ENCODE results near the gene CHST15.

The CHST15 gene

DNA sequence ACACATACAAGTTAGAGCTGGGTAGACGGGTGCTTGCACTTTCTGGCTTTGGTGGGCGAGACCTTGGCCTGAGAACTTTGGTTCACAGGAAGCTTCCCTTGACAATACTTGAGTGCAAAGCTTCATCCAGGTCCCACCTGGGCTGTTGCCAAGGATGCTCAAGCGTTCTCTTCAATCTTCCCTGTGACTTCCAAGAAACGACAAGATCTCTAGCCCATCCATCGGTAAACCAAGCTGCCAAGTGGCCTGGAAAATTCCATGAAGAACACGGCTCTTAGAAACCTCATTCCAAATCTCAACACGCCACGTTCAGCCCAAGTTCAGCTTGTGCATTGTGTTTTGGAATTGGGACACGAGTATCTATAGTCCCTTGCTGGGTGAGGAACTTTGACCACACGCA is 84.7 kb downstream of the CHST15 start:
- H3K4me1 ChIP-seq = no peaks in the 10 kb centered on the region
- H3K4me3 ChIP-seq = no peak overlapping the region
- H3K9me3 ChIP-seq = no peaks in the 10 kb centered on the region
- H3K36me3 ChIP-seq (replicated peaks) = no peaks in the 10 kb centered on the region
- in situ Hi-C loops (cut with MboI; ENCODE audit: low sequenced_read_pairs) = no loop called here
- no peak for DNase-seq (ENCODE audit: low spot score in 2 of 2)
- no peaks in the 10 kb centered on the region for H3K27me3 ChIP-seq (ENCODE audit: low read depth)

DNA sequence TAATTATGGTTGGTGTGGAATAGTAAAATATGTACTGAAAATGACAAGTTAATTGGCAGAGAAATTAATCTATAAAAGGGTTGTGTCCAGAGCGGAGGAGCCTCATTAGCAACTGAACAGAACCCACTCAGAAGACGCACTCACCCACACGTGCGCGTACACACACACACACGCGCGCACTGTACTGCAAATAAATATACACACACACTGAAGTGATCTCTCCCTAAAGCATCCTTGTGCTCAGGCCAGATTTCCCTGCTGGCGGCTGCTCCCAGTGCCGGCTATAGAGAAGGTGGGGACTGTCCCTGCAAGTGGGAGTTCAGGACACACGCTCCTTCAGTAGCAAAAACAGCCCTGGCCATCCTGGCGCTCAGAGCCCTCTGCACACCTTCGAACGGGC is 85.2 kb downstream of the CHST15 start:
- no peaks in the 10 kb centered on the region for H3K36me3 ChIP-seq (replicated peaks)
- no peaks in the 10 kb centered on the region for H3K27me3 ChIP-seq (ENCODE audit: low read depth)
- in situ Hi-C loops (cut with MboI; ENCODE audit: low sequenced_read_pairs) = no loop called here
- H3K9me3 ChIP-seq = no peaks in the 10 kb centered on the region
- no peak overlapping the region for H3K4me3 ChIP-seq
- H3K4me1 ChIP-seq = no peaks in the 10 kb centered on the region
- DNase-seq (ENCODE audit: low spot score in 2 of 2) = no peak

DNA sequence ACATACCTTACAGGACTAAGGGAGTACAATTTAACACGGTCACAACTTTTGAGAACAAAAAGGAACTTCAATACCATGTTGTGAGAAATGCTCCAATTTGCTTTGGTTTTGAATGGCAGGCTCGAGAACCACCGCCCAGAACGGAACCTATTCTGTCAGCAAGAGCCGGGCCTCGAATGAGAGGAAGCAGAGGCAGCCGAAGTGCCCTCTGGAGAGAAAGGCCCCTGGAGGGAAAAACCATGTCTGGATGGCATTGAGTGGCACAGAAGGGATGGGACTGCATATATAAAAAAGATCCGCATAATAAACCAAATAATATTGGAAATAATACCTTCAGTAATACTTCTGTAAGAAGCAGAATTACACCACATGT is 85.6 kb downstream of the CHST15 start:
- Histone ChIP-seq H3K36me3 (replicated peaks) (no peaks in the 10 kb centered on the region), H3K9me3 (no peaks in the 10 kb centered on the region), H3K4me1 (no peaks in the 10 kb centered on the region), H3K27me3 (ENCODE audit: low read depth) (no peaks in the 10 kb centered on the region), H3K4me3 (no peak overlapping the region)
- in situ Hi-C loops (cut with MboI; ENCODE audit: low sequenced_read_pairs) = no loop called here
- no peak for DNase-seq (ENCODE audit: low spot score in 2 of 2)

DNA sequence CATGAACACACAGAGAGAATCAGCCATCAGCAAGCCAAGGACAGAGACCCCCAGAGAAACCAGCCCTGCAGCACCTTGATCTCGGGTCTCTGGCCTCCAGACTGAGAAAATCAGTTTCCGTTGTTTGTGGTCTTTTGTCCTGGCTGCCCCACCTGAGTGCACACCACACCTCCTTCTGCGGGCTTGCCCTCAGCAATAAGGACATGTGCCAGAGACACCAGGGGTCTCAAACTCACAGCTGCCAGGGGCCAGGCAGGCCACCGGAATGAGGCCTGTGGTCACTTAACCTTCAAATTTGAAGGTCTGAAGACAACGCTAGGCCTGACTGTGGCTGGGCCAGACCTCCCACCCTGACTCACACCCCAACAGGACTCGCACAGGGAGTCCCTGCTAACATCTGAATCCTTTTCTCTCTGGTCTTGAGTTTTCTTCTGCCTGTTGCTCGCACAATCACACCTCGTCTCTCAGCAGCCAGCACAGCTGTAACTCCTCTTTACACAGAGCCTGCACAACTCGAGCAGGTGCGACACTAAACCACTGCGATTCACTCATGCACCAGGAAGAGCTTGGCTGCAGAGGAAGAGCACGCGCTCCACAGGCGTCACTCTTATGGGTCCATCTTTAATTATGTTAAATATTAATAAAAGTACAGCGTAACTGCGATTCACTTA is 86.2 kb downstream of the CHST15 start:
- no peak for DNase-seq (ENCODE audit: low spot score in 2 of 2)
- Histone ChIP-seq H3K4me1 (no peaks in the 10 kb centered on the region), H3K27me3 (ENCODE audit: low read depth) (no peaks in the 10 kb centered on the region), H3K4me3 (no peak overlapping the region), H3K36me3 (replicated peaks) (no peaks in the 10 kb centered on the region), H3K9me3 (no peaks in the 10 kb centered on the region)
- in situ Hi-C loops (cut with MboI; ENCODE audit: low sequenced_read_pairs) = no loop called here

DNA sequence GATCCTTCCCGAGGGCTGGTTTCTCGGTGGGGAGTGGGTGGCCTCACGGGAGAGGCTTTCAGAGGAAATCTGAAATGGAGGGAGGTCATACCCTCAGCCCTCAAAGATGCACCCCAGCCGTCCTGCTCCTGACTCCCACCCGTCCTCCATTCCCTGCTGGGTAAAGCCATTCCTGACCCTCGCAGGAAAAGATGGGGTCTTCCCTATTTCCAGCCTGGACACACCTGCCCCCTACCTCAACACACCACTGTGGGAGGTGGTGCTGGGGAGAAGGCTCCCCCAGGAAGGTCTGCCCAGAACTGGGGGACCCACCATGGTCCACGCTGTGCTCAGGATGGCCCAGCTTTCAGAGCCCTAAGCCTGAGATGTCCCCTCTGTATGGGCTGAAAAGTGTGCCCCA is 86.9 kb downstream of the CHST15 start:
- in situ Hi-C loops (cut with MboI; ENCODE audit: low sequenced_read_pairs) = no loop called here
- Histone ChIP-seq H3K4me1 (no peaks in the 10 kb centered on the region), H3K27me3 (ENCODE audit: low read depth) (no peaks in the 10 kb centered on the region), H3K36me3 (replicated peaks) (no peaks in the 10 kb centered on the region), H3K4me3 (no peak overlapping the region), H3K9me3 (no peaks in the 10 kb centered on the region)
- DNase-seq (ENCODE audit: low spot score in 2 of 2) = no peak

DNA sequence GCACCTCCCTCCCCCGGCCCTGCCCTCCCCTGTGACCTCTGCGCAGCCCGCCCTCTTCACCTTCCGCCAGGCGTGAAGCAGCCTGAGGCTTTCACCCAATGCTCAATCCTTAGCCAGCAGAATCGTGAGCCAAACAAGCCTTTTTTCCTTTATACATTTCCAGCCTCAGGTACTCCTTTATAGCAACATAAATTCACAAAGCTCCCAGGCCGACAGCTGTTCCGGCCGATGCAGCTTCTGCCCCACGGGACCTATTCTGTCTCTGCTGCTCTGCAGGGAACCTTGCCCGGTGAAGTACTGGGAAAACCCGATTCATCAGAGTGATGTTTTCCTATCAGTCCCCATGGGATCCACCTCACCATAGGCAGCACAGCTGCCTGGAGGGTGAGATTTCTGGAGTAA is 87.4 kb downstream of the CHST15 start:
- no peaks in the 10 kb centered on the region for H3K9me3 ChIP-seq
- no peak overlapping the region for H3K4me3 ChIP-seq
- no peaks in the 10 kb centered on the region for H3K36me3 ChIP-seq (replicated peaks)
- DNase-seq (ENCODE audit: low spot score in 2 of 2) = no peak
- in situ Hi-C loops (cut with MboI; ENCODE audit: low sequenced_read_pairs) = no loop called here
- no peaks in the 10 kb centered on the region for H3K27me3 ChIP-seq (ENCODE audit: low read depth)
- no peaks in the 10 kb centered on the region for H3K4me1 ChIP-seq

DNA sequence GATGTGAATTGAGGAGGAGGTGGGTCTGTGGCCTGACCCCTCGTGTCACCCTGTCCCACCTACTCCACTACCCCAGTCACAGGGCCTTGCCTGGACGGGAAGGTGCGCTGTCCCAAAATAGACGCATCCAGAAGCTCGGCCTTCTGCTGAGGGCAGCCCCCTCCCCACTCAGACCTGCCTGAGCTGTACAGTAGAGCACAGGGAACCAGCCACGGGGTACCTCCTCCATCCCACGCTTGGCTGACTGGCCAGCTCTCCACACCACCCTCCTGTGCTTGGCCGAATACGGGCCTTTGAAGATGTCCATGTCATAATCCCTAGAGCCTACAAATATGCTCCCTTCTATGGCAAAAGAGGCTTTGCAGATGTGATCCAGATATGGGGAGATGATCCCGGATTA is 88.3 kb downstream of the CHST15 start:
- Histone ChIP-seq H3K36me3 (replicated peaks) (no peaks in the 10 kb centered on the region), H3K4me3 (no peak overlapping the region), H3K4me1 (no peaks in the 10 kb centered on the region), H3K27me3 (ENCODE audit: low read depth) (no peaks in the 10 kb centered on the region), H3K9me3 (no peaks in the 10 kb centered on the region)
- in situ Hi-C loops (cut with MboI; ENCODE audit: low sequenced_read_pairs) = no loop called here
- no peak for DNase-seq (ENCODE audit: low spot score in 2 of 2)

DNA sequence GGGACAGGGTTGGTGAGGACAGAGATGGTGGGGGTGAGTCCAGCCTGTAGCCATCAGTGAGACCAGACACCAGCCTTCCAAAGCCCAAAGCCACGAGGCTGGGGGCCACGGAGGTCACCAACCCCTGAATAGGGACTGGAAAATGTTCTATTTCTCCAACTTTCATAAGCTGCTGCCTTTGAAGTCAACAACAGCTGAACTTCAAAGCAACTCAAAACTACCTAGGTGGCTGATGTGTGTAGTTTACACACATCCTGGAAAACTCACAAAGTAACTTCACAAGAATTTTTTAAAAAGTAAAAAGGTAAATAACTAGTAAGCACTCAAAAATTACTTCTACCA is 88.8 kb downstream of the CHST15 start:
- no peaks in the 10 kb centered on the region for H3K27me3 ChIP-seq (ENCODE audit: low read depth)
- H3K4me1 ChIP-seq = no peaks in the 10 kb centered on the region
- H3K4me3 ChIP-seq = no peak overlapping the region
- no peak for DNase-seq (ENCODE audit: low spot score in 2 of 2)
- H3K9me3 ChIP-seq = no peaks in the 10 kb centered on the region
- H3K36me3 ChIP-seq (replicated peaks) = no peaks in the 10 kb centered on the region
- in situ Hi-C loops (cut with MboI; ENCODE audit: low sequenced_read_pairs) = no loop called here

DNA sequence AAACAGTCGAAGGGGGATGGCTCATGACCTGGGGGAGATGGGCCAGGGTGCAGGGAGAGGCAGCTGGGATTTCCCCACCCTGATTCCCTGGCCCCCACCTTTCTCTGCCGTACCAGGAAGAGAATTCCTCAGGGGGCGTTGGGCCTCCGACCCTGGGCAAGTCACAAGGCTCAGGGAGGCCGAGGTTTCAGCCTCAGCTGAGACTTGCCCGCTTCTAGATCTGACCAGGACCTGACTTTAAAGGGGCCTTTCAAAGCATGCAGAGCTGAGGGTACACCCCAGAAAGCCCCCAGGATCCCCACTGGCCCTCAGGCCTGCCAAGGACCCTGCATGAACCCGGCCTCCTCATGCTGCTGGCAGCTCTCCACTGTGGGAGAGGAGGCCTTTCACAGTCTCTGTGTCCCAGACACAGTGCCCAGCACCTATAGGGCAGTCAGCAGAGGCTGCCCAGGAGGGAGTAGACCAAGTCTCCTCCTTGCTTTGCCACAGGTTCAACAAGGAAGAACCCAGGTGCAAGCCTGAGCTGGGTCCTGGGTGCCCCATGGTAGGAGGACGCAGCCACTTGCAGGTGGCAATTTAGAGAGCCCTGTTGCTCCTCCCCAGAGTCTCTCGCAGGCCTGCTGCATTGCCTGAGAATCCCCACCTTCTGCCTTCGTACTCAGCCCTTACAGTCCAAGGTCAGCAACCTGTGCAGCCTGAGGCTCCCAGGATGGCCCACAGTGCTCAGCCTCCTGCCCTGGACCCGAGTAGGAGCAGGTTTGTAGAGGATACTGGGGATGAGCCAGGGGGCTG is 89.3 kb downstream of the CHST15 start:
- H3K4me1 ChIP-seq = no peaks in the 10 kb centered on the region
- no peak for DNase-seq (ENCODE audit: low spot score in 2 of 2)
- H3K36me3 ChIP-seq (replicated peaks) = no peaks in the 10 kb centered on the region
- H3K4me3 ChIP-seq = no peak overlapping the region
- in situ Hi-C loops (cut with MboI; ENCODE audit: low sequenced_read_pairs) = no loop called here
- no peaks in the 10 kb centered on the region for H3K9me3 ChIP-seq
- H3K27me3 ChIP-seq (ENCODE audit: low read depth) = no peaks in the 10 kb centered on the region

DNA sequence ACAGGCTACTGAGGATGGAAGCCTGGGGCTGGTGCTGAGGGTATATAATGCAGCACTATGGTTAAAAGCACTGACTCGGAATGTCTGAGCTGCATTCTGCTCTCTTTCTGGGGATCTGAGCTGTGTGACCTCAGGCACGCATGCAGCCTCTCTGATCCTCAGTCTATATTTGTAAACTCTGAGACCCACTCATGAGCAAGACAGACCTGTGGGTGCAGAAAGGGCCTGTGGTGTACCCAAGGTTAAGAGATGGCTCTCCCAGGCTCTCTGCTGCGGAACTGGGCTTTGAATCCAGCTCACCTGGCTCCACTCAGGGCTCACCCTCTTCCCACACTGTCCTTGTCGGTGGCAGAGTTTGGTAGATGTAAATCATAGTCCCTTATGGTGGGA is 89.9 kb downstream of the CHST15 start:
- in situ Hi-C loops (cut with MboI; ENCODE audit: low sequenced_read_pairs) = no loop called here
- no peak overlapping the region for H3K4me3 ChIP-seq
- H3K36me3 ChIP-seq (replicated peaks) = no peaks in the 10 kb centered on the region
- no peaks in the 10 kb centered on the region for H3K9me3 ChIP-seq
- DNase-seq (ENCODE audit: low spot score in 2 of 2) = no peak
- H3K27me3 ChIP-seq (ENCODE audit: low read depth) = no peaks in the 10 kb centered on the region
- H3K4me1 ChIP-seq = no peaks in the 10 kb centered on the region

DNA sequence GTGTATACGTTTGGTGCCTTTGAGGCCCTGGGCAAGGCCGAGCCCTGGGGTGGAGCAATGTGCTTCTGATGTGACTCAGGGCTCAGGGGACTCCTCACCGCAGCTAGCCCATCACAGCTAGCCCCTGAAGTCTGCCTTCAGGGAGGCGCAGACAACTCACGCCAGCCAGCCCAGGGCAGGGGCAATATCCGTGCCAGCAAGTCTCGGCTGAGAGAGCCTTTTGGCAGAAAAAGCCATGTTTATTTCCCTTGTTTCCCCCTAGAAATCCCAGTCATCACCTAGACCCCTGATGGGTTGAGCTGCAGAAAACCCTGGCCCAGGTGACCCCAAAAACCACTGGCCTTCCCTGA is 90.4 kb downstream of the CHST15 start:
- DNase-seq (ENCODE audit: low spot score in 2 of 2) = no peak
- Histone ChIP-seq H3K4me1 (no peaks in the 10 kb centered on the region), H3K36me3 (replicated peaks) (no peaks in the 10 kb centered on the region), H3K27me3 (ENCODE audit: low read depth) (no peaks in the 10 kb centered on the region), H3K4me3 (no peak overlapping the region), H3K9me3 (no peaks in the 10 kb centered on the region)
- in situ Hi-C loops (cut with MboI; ENCODE audit: low sequenced_read_pairs) = no loop called here

DNA sequence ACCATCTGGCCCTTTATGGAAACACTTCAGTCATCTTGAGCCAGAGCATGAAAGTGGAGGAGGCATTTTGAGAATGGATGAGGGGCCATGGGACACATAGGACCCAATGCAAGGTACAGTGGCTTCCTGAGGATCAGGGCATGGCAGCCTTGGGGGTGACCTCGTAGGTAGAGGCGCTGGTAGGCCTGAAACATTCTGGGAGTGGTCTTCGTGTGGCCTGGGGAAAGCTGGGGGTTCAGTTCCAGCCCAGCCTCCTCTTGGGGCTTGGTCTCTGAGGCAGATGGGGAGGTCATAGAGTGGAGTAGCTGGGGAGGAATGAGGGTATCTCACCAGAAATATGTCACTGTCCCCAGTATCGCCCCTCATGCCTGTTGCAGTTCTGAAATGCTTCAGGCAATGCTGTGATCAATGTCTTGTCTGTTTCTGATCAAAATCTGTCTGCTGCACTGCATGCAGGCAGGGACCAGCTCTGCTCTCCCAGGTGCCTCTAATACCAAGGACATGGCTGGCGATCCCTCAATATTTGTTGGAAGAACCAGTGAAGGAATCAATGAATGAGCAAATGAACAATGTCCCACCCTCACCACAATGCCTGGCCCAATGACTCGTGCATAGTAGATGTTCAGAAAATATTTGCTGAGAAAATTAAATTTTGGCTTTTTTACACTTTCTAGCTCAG is 90.9 kb downstream of the CHST15 start:
- no peak overlapping the region for H3K4me3 ChIP-seq
- no peak for DNase-seq (ENCODE audit: low spot score in 2 of 2)
- H3K9me3 ChIP-seq = no peaks in the 10 kb centered on the region
- in situ Hi-C loops (cut with MboI; ENCODE audit: low sequenced_read_pairs) = no loop called here
- H3K4me1 ChIP-seq = no peaks in the 10 kb centered on the region
- H3K27me3 ChIP-seq (ENCODE audit: low read depth) = no peaks in the 10 kb centered on the region
- no peaks in the 10 kb centered on the region for H3K36me3 ChIP-seq (replicated peaks)

DNA sequence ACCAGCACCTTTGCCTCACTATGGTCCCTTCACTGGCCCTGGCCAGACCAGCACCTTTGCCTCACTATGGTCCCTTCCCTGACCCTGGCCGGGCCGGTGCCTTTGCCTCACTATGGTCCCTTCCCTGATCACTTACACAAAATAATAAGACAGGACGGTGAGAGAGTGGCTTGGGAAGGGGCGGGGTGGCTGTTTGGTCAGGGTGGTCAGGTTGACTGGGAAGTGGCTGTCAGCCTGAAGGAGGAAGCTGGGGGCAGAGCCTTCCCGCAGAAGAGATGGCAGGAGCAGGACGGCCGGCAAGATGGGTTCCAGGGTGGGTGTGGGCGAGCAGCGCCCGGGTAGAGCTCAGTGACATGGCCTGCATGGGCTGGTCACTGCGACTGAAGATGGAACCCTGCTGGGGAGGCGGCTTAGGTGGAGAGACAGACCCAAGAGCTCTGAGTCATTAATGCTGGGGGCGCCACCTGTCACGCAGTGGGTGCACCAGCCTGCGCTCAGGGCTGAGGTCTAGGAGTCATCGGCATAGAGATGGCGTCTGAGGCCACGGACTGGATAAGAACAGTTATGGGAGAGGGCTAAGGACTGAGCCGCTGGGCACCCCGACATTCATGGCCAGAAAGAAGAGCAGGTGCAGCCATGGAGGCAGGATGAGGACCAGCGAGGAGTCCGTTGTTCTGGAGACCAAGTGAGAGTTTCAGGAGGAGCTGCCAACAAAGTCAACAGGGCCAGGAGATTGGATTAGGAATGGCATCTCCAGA is 91.8 kb downstream of the CHST15 start:
- no peak for DNase-seq (ENCODE audit: low spot score in 2 of 2)
- H3K4me3 ChIP-seq = no peak overlapping the region
- H3K27me3 ChIP-seq (ENCODE audit: low read depth) = no peaks in the 10 kb centered on the region
- no peaks in the 10 kb centered on the region for H3K9me3 ChIP-seq
- in situ Hi-C loops (cut with MboI; ENCODE audit: low sequenced_read_pairs) = no loop called here
- H3K4me1 ChIP-seq = no peaks in the 10 kb centered on the region
- no peaks in the 10 kb centered on the region for H3K36me3 ChIP-seq (replicated peaks)

DNA sequence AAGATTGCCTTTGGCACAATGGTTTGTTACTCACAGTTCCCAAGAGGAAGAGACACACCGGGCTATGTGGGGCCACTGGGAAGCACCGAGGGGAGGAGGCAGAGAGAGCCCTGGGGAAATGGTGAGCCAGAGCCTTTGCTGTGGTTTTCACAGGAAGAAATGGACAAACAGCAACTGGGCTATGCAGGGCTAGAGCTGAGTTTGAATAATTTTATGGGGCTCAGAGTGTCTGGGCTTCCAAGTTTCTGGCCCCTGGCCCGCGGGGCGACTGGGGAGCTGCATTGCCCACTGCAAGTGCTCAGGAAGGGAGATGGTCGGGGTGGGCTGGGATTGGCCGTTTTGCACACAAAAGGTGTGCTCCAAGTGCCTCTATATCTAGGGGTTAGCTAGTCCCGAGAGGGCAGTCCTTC is 92.6 kb downstream of the CHST15 start:
- no peak overlapping the region for H3K4me3 ChIP-seq
- no peak for DNase-seq (ENCODE audit: low spot score in 2 of 2)
- in situ Hi-C loops (cut with MboI; ENCODE audit: low sequenced_read_pairs) = no loop called here
- no peaks in the 10 kb centered on the region for H3K36me3 ChIP-seq (replicated peaks)
- H3K27me3 ChIP-seq (ENCODE audit: low read depth) = no peaks in the 10 kb centered on the region
- H3K4me1 ChIP-seq = no peaks in the 10 kb centered on the region
- no peaks in the 10 kb centered on the region for H3K9me3 ChIP-seq
